H1 (cell line): ENCODE data around the gene ARID4B. TPM values are rescaled to one million over a fixed set of nuclear protein-coding genes. Genes with fewer than 3 reads are reported as not detected.

Experiments
- CTCF ChIA-PET: fragments of 300-600 bp; sonication (Branson Sonifier 250); formaldehyde crosslinking; loops from one replicate; lab custom pipeline; 2021; ENCODE audit not compliant: partially characterized antibody; lab: Charles Lee
- POLR2A ChIA-PET: fragments of 300-600 bp; sonication (Branson Sonifier 250); formaldehyde crosslinking; loops from one replicate; lab custom pipeline; 2021; ENCODE audit warnings: inconsistent platforms; ENCODE audit not compliant: partially characterized antibody; lab: Charles Lee
- DNase-seq, 2 experiments: peaks; one replicate each; pipeline versions ENCODE4 v3.0.0 to v3.0.0-alpha.2; 2010 to 2022; ENCODE audit warnings: low spot score in 2 of 2, low read depth in 1 of 2, mixed read lengths in 1 of 2
- FAIRE-seq: peaks from 2 replicates; lab custom pipeline; 2011; peaks lifted over from hg19 to GRCh38; lab: Jason Lieb, UNC
- H2AFZ ChIP-seq: 2 replicates; pipeline ENCODE4 v1.8.1; 2012; ENCODE audit warnings: low read length, inconsistent platforms
- H2AK5ac ChIP-seq: 2 replicates; pipeline ENCODE4 v1.6.1; 2013; ENCODE audit warnings: low read depth, low read length
- H2BK120ac ChIP-seq: replicated peaks from 2 replicates; pipeline ENCODE3; 2013; ENCODE audit warnings: low read depth, low read length, inconsistent platforms
- H2BK12ac ChIP-seq: 2 replicates; pipeline ENCODE4 v1.6.1; 2013; ENCODE audit warnings: low read depth, low read length
- H2BK15ac ChIP-seq: 2 replicates; pipeline ENCODE4 v1.6.1; 2013; ENCODE audit warnings: low read length
- H2BK20ac ChIP-seq: 2 replicates; pipeline ENCODE4 v1.6.1; 2013; ENCODE audit warnings: low read length
- H2BK5ac ChIP-seq: 2 replicates; pipeline ENCODE4 v1.6.1; 2013; ENCODE audit warnings: low read depth, low read length
- H3K14ac ChIP-seq: 2 replicates; pipeline ENCODE4 v1.6.1; 2013; ENCODE audit warnings: inconsistent platforms; ENCODE audit not compliant: insufficient read length
- H3K18ac ChIP-seq: 2 replicates; pipeline ENCODE4 v1.6.1; 2013; ENCODE audit warnings: low read length; ENCODE audit errors: extremely low read depth
- H3K23ac ChIP-seq: 2 replicates; pipeline ENCODE4 v1.6.1; 2013; ENCODE audit warnings: inconsistent platforms; ENCODE audit not compliant: insufficient read length
- H3K23me2 ChIP-seq: 2 replicates; pipeline ENCODE4 v1.6.1; 2013; ENCODE audit warnings: low read depth, low read length
- H3K27ac ChIP-seq: 2 replicates; pipeline ENCODE4 v1.6.1; 2011; ENCODE audit warnings: low read depth, low read length, inconsistent platforms
- H3K27me3 ChIP-seq, 4 experiments: replicated peaks in 1 of 4; 1 replicate in 1 of 4; 2 replicates in 3 of 4; pipeline versions ENCODE4 v1.6.1 to v1.8.1; 2011 to 2013; ENCODE audit warnings: low read length in 3 of 4, mild to moderate bottlenecking in 3 of 4, inconsistent platforms in 2 of 4, mixed read lengths in 2 of 4, moderate library complexity in 1 of 4; ENCODE audit not compliant: control insufficient read depth in 3 of 4, insufficient read depth in 3 of 4; ENCODE audit errors: extremely low read depth in 1 of 4
- H3K36me3 ChIP-seq, 4 experiments: 2 replicates each; pipeline versions ENCODE4 v1.6.1 to v1.8.1; 2011 to 2013; ENCODE audit warnings: mild to moderate bottlenecking in 4 of 4, low read length in 3 of 4, moderate library complexity in 2 of 4, control low read depth in 1 of 4, inconsistent platforms in 1 of 4; ENCODE audit not compliant: insufficient read depth in 4 of 4, control insufficient read depth in 2 of 4
- H3K4ac ChIP-seq: replicated peaks from 2 replicates; pipeline ENCODE3; 2013; ENCODE audit warnings: low read length, low read depth, mixed read lengths, inconsistent platforms; ENCODE audit not compliant: insufficient read length
- H3K4me1 ChIP-seq, 4 experiments: replicated peaks in 1 of 4; 1 replicate in 1 of 4; 2 replicates in 3 of 4; pipeline versions ENCODE4 v1.6.1 to v1.8.1; 2011 to 2013; ENCODE audit warnings: low read length in 3 of 4, inconsistent platforms in 2 of 4, mixed read lengths in 1 of 4; ENCODE audit not compliant: insufficient read depth in 4 of 4, control insufficient read depth in 3 of 4
- H3K4me2 ChIP-seq, 2 experiments: 2 replicates each; pipeline versions ENCODE4 v1.6.1 to v1.8.1; 2011 to 2013; ENCODE audit warnings: low read depth in 2 of 2, low read length in 2 of 2, control low read depth in 1 of 2, inconsistent platforms in 1 of 2, mild to moderate bottlenecking in 1 of 2; ENCODE audit not compliant: insufficient read depth in 1 of 2
- H3K4me3 ChIP-seq, 4 experiments: fragments of 200-600, 300-600 bp in 1 of 4; sonication (generic), shearing (Covaris generic), sonication (Bioruptor Twin) in 1 of 4; 2 replicates each; pipeline versions ENCODE4 v1.5.1 to v1.8.1; 2011 to 2016; ENCODE audit warnings: low read length in 4 of 4, low read depth in 3 of 4, control low read depth in 2 of 4, inconsistent platforms in 2 of 4, mild to moderate bottlenecking in 2 of 4, mixed read lengths in 1 of 4, moderate library complexity in 1 of 4; ENCODE audit not compliant: insufficient read depth in 2 of 4; ENCODE audit errors: extremely low read depth in 1 of 4
- H3K56ac ChIP-seq: replicated peaks from 2 replicates; pipeline ENCODE3; 2013; ENCODE audit warnings: low read depth, mild to moderate bottlenecking, mixed read lengths, low read length, inconsistent platforms; ENCODE audit not compliant: insufficient read length
- H3K79me1 ChIP-seq: 2 replicates; pipeline ENCODE4 v1.6.1; 2013; ENCODE audit warnings: low read depth, low read length, control low read depth
- H3K79me2 ChIP-seq, 2 experiments: 2 replicates each; pipeline versions ENCODE4 v1.6.1 to v1.8.1; 2012 to 2013; ENCODE audit warnings: low read length in 2 of 2, mild to moderate bottlenecking in 2 of 2, inconsistent platforms in 1 of 2; ENCODE audit not compliant: insufficient read depth in 2 of 2, control insufficient read depth in 1 of 2
- H3K9ac ChIP-seq, 4 experiments: replicated peaks in 1 of 4; 1 replicate in 1 of 4; 2 replicates in 3 of 4; pipeline versions ENCODE4 v1.6.1 to v1.8.1; 2011 to 2013; ENCODE audit warnings: low read depth in 3 of 4, low read length in 3 of 4, control low read depth in 2 of 4, mild to moderate bottlenecking in 2 of 4, moderate library complexity in 2 of 4, inconsistent platforms in 1 of 4; ENCODE audit errors: extremely low read depth in 1 of 4
- H3K9me3 ChIP-seq, 2 experiments: 2 replicates each; pipeline versions ENCODE4 v1.6.1 to v1.8.1; 2012 to 2013; ENCODE audit warnings: mild to moderate bottlenecking in 2 of 2, moderate library complexity in 2 of 2, control low read depth in 1 of 2, inconsistent platforms in 1 of 2, low read depth in 1 of 2, low read length in 1 of 2, mixed read lengths in 1 of 2; ENCODE audit not compliant: insufficient read depth in 2 of 2
- H4K20me1 ChIP-seq, 2 experiments: replicated peaks in 1 of 2; 2 replicates each; pipeline versions ENCODE3 to v1.8.1; 2011 to 2013; ENCODE audit warnings: inconsistent platforms in 2 of 2, low read length in 2 of 2, mild to moderate bottlenecking in 1 of 2; ENCODE audit not compliant: insufficient read depth in 2 of 2, control insufficient read depth in 1 of 2
- H4K5ac ChIP-seq: 2 replicates; pipeline ENCODE4 v1.6.1; 2013; ENCODE audit warnings: low read length, low read depth, mixed read lengths, inconsistent platforms; ENCODE audit not compliant: insufficient read length
- H4K8ac ChIP-seq: 2 replicates; pipeline ENCODE4 v1.8.0; 2013; ENCODE audit warnings: mild to moderate bottlenecking, moderate library complexity, low read length, inconsistent platforms; ENCODE audit not compliant: insufficient read depth; ENCODE audit errors: extremely low read depth
- H4K91ac ChIP-seq: replicated peaks from 2 replicates; pipeline ENCODE3; 2013; ENCODE audit warnings: low read length, mixed read lengths, inconsistent platforms; ENCODE audit not compliant: insufficient read length
- CBX5 ChIP-seq: fragments of 300-800, 300-1000 bp; sonication (generic); IDR thresholded peaks from 2 replicates; pipeline ENCODE4 v1.7.1; 2016; ENCODE audit warnings: antibody characterized with exemption, low read length, low read depth
- EP300 ChIP-seq, 2 experiments: IDR thresholded peaks; 1 replicate in 1 of 2; 2 replicates in 1 of 2; pipeline ENCODE4 v1.6.1; 2011 to 2012; ENCODE audit warnings: low read depth in 2 of 2, low read length in 2 of 2, mild to moderate bottlenecking in 2 of 2, borderline replicate concordance in 1 of 2, inconsistent platforms in 1 of 2, moderate library complexity in 1 of 2
- EZH2 ChIP-seq: fragments of 200-600 bp; sonication (generic); IDR thresholded peaks from 2 replicates; pipeline ENCODE4 v1.7.1; 2012; ENCODE audit warnings: low read depth, mild to moderate bottlenecking, moderate library complexity, low read length, inconsistent platforms; ENCODE audit not compliant: severe bottlenecking
- KDM5A ChIP-seq: fragments of 200-600 bp; IDR thresholded peaks from 2 replicates; pipeline ENCODE4 v1.7.1; 2012; ENCODE audit warnings: mild to moderate bottlenecking, low read length, inconsistent platforms, mixed read lengths
- RBBP5 ChIP-seq: IDR thresholded peaks from 2 replicates; pipeline ENCODE4 v1.7.1; 2012; ENCODE audit warnings: low read depth, mild to moderate bottlenecking, inconsistent platforms, low read length, moderate library complexity, borderline replicate concordance
- RXRA ChIP-seq: IDR thresholded peaks from 2 replicates; pipeline ENCODE4 v1.6.1; 2011; ENCODE audit warnings: low read depth, mild to moderate bottlenecking, low read length, moderate library complexity; ENCODE audit not compliant: insufficient read depth
- TAF1 ChIP-seq: IDR thresholded peaks from 2 replicates; pipeline ENCODE4 v1.6.1; 2011; ENCODE audit warnings: mild to moderate bottlenecking, low read depth, low read length
- TCF12 ChIP-seq: IDR thresholded peaks from 2 replicates; pipeline ENCODE4 v1.6.1; 2011; ENCODE audit warnings: low read depth, mild to moderate bottlenecking, low read length
- ZNF274 ChIP-seq: IDR thresholded peaks from 2 replicates; pipeline ENCODE4 v1.7.0; 2012; ENCODE audit warnings: low read length, borderline replicate concordance; ENCODE audit errors: extremely low read depth
- WGBS, 2 experiments: shearing (Covaris generic) in 1 of 2; methylation state at CpG; one replicate each; pipeline versions ENCODE4 v1.1.6 to v1.1.7; 2013 to 2015; ENCODE audit warnings: low lambda C conversion rate in 2 of 2, mixed read lengths in 2 of 2, inconsistent platforms in 1 of 2, low coverage in 1 of 2, missing lambda C conversion rate in 1 of 2; ENCODE audit not compliant: insufficient replicate concordance in 2 of 2, insufficient coverage in 1 of 2, insufficient read length in 1 of 2; ENCODE audit errors: extremely low coverage in 1 of 2, missing lambda C conversion rate in 1 of 2; 5-methylcytosine and 5-hydroxymethylcytosine counted together
- polyA plus RNA-seq, 7 experiments: library from polyadenylated mRNA; depleted of rRNA in 3 of 7; stranded (reverse) in 5 of 7; unstranded in 2 of 7; fragments of >200 nt in 5 of 7; fragments of 200-250 nt in 2 of 7; gene quantifications; 1 replicate in 5 of 7; 2 replicates in 1 of 7; 4 replicates in 1 of 7; pipeline versions ENCODE4 v1.2.1 to v1.2.3, GENCODE V29; 2011 to 2013; ENCODE audit warnings: missing spikeins in 2 of 7, mixed read lengths in 2 of 7
- total RNA-seq: library from RNA; stranded (reverse); fragmentation: NEBNext Ultra II Directional; extraction: Animal tissue kit (Norgen Biotek cat#: 25700); gene quantifications from 2 replicates; pipeline ENCODE4 v1.2.1, GENCODE V29; 2021

The ARID4B gene
- total and polyA plus RNA-seq, 2 of the 8 experiments (the other 6 are each of a cell fraction or from before 2014, with no cell fraction given), result 5.1 to 28.8 TPM

DNA sequence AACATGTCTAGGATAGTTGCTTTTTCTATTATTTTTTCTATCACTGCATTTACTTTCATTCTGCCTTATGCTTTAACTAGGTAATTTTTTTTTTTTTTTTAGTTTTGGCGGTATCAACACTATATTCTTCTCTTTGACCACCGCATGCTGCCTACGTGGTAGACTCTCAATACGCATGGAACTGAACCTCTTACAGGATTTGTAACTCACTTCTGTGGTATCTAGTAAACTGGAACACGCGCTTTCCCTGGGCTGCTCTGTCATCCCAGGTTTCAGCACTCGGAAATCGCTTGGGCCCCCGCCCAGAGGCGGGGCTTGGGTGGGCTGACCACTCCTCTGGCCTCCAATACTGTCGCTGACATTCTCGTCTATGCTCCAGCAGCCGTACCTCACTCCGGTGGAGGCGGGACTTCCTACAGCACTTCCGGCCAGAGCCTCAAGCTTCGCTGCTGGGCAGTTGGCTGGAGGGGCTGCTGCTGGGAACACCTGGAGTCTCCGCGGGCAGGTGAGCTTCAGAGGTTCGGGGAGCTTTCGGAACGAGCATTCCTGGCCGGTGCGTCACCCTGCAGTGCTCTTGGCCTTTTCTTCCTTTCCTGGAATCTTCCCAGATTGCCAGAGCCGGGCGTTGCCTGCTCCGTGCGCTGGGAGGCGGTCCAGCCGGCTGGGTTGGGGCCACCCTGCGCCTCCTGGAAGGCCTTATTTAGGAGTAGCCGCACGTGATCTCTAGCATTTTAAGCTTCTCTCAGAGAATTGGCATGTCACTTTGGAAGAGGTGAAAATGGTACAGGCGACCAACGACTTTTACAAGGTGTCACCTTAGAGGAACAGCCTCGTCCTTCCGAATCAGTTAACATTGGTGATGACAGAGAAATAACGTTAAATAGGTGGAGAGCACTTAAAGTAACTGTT is 39.3 kb upstream of the ARID4B start, which contains the start of gene TBCE:
TSS of gene TBCE (plus strand) at position 428 of the 909 bp plus-strand sequence. CDS start 12,623 bp downstream, outside the sequence.
- Histone ChIP-seq H2BK12ac (no peak within 1 kb of the TSS), H2BK120ac (no peak within 1 kb of the TSS), H3K18ac (peak within 1 kb of the TSS; percentile 96), H2BK5ac (peak within 1 kb of the TSS; percentile 48), H2BK15ac (0 out of 2 replicates have a peak within 1 kb of the TSS, but pooled peaks have one; percentile 67), H3K4ac (no peak within 1 kb of the TSS), H3K79me1 (peaks cover 3% of the 10 kb centered on the region), H3K79me2 (peaks cover 0 to 22% of the 10 kb centered on the region in 2 experiments; a peak in 2 of 4 replicates), H3K14ac (no peak within 1 kb of the TSS), H3K4me1 (no peaks in the 10 kb centered on the region), H2BK20ac (no peak within 1 kb of the TSS), H4K8ac (0 out of 2 replicates have a peak within 1 kb of the TSS, but pooled peaks have one; percentile 93), H4K5ac (peak within 1 kb of the TSS; percentile 97), H4K20me1 (no peaks in the 10 kb centered on the region), H3K9ac (peak within 1 kb of the TSS; percentile 51 to 78 (median 74)), H3K56ac (peak within 1 kb of the TSS; percentile 73), H3K9me3 (no peaks in the 10 kb centered on the region), H2AFZ (peak within 1 kb of the TSS; percentile 11; the same call in 1 of the 2 replicates), H3K27me3 (no peaks in the 10 kb centered on the region), H3K4me2 (peak within 1 kb of the TSS; percentile 69 to 70), H2AK5ac (no peak within 1 kb of the TSS), H3K23ac (no peak within 1 kb of the TSS), H3K27ac (peak within 1 kb of the TSS; percentile 63), H3K23me2 (no peaks in the 10 kb centered on the region), H3K36me3 (no peaks in the 10 kb centered on the region), H4K91ac (peak within 1 kb of the TSS; percentile 73), H3K4me3 (peak within 1 kb of the TSS; percentile 61 to 86 (median 70))
- CTCF ChIA-PET, result interaction anchor here (0.9 to 1.2 kb wide), 2 partner anchors 9 to 247 kb away, joined by 3 to 4 read pairs; no protein-coding TSS in a partner anchor
- POLR2A ChIA-PET, result interaction anchor here (0.8 to 2.5 kb wide), 13 partner anchors 8 to 218 kb away, joined by 3 to 12 read pairs (median 5); partner anchors contain the start of genes ARID4B, GGPS1 and RBM34
- WGBS, 2 experiments, result 2% methylated on average over 38 of the region's 38 CpGs; no CpG with 5 or more reads in 1 of the 2 experiments
- peak; percentile 95 to 96 for DNase-seq
- peak; percentile 94 for FAIRE-seq
- no peak for TF ChIP-seq RXRA
- TF ChIP-seq TCF12, result no peak
- TF ChIP-seq EZH2, result no peak
- no peak for TF ChIP-seq CBX5
- peak; percentile 98 for TF ChIP-seq TAF1
- no peak for TF ChIP-seq ZNF274
- no peak for TF ChIP-seq RBBP5
- TF ChIP-seq EP300 (IDR thresholded peaks at IDR 0.05; ENCODE audit: borderline replicate concordance in 1 of 2, low read depth in 2 of 2, low read length in 2 of 2), result peak in 1 of 2 experiments; percentile 6; a peak in 1 of 3 replicates
- no peak for TF ChIP-seq KDM5A
